ENCODE measurements around the gene APLN. TPM values are rescaled to one million over a fixed set of nuclear protein-coding genes. Genes with fewer than 3 reads are reported as not detected.

APLN gene
- total and polyA plus RNA-seq, 2 of the 13 experiments (the other 11 are each of a cell fraction or from before 2014, with no cell fraction given): 0.02 to 0.17 TPM

DNA sequence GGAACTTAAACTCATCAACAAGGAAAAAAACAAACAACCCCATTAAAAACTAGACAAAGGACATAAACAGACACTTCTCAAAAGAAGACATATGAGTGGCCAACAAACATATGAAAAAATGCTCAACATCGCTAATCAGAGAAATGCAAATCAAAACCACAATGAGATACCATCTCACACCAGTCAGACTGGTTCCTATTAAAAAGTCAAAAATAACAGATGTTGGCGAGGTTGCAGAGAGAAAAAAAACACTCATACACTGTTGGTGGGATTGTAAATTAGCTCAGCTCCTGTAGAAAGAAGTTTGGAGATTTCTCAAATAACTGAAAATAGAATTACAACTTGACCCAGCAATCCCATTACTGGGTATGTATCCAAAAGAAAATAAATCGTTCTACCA lies 28.7 kb downstream of the APLN start:
- no peak for ATAC-seq
- FAIRE-seq: no peak
- in situ Hi-C loops (cut with HindIII; ENCODE audit: extremely low pct_ligation_motif_present, low pct_unique_long_range_greater_than_20kb): no loop called here
- Histone ChIP-seq H3K4me2 (ENCODE audit: low read depth, low read length) (no peak overlapping the region), H3K36me3 (replicated peaks in 1 of 2; ENCODE audit: control insufficient read depth in 1 of 2, insufficient read depth in 2 of 2, low read length in 2 of 2) (no peaks in the 10 kb centered on the region), H3K27me3 (ENCODE audit: control insufficient read depth in 1 of 2, insufficient read depth in 2 of 2, low read length in 2 of 2) (no peaks in the 10 kb centered on the region), H3K27ac (ENCODE audit: extremely low read length, insufficient read depth, low read length) (no peak overlapping the region), H3K9me3 (ENCODE audit: low read length) (no peaks in the 10 kb centered on the region), H4K20me1 (ENCODE audit: insufficient read depth, low read length) (no peaks in the 10 kb centered on the region), H2AFZ (ENCODE audit: low read length) (no peak overlapping the region), H3K4me3 (replicated peaks in 1 of 3; ENCODE audit: insufficient read depth in 1 of 3, low read depth in 2 of 3, low read length in 3 of 3) (no peak overlapping the region), H3K79me2 (ENCODE audit: insufficient read depth, low read length) (no peaks in the 10 kb centered on the region), H3K4me1 (ENCODE audit: insufficient read depth, low read length) (no peaks in the 10 kb centered on the region), H3K9ac (ENCODE audit: insufficient read depth, low read depth, low read length) (no peak overlapping the region)
- TF ChIP-seq ZNF251 (CRISPR knock-in tag; IDR thresholded peaks at IDR 0.05) (no peak), ZNF530 (CRISPR knock-in tag; IDR thresholded peaks at IDR 0.05; ENCODE audit: low read depth) (no peak), ZNF567 (CRISPR knock-in tag; IDR thresholded peaks at IDR 0.05; ENCODE audit: borderline replicate concordance) (no peak), ADNP (CRISPR knock-in tag; IDR thresholded peaks at IDR 0.05) (no peak), AHR (CRISPR knock-in tag; IDR thresholded peaks at IDR 0.05) (no peak), RAD21 (CRISPR knock-in tag; IDR thresholded peaks at IDR 0.05) (no peak), HMG20A (CRISPR knock-in tag; IDR thresholded peaks at IDR 0.05; ENCODE audit: borderline replicate concordance) (no peak), JUND (CRISPR knock-in tag; IDR thresholded peaks at IDR 0.05) (no peak), GPN1 (CRISPR knock-in tag; IDR thresholded peaks at IDR 0.05; ENCODE audit: borderline replicate concordance) (no peak), SMARCC2 (IDR thresholded peaks at IDR 0.05) (no peak), ZNF33B (CRISPR knock-in tag; IDR thresholded peaks at IDR 0.05) (no peak), ZBTB3 (CRISPR knock-in tag; IDR thresholded peaks at IDR 0.05; ENCODE audit: borderline replicate concordance, low read depth) (no peak), ZNF274 (CRISPR knock-in tag; IDR thresholded peaks at IDR 0.05) (no peak)
- TF ChIP-seq, protein P1, sequence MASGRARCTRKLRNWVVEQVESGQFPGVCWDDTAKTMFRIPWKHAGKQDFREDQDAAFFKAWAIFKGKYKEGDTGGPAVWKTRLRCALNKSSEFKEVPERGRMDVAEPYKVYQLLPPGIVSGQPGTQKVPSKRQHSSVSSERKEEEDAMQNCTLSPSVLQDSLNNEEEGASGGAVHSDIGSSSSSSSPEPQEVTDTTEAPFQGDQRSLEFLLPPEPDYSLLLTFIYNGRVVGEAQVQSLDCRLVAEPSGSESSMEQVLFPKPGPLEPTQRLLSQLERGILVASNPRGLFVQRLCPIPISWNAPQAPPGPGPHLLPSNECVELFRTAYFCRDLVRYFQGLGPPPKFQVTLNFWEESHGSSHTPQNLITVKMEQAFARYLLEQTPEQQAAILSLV (CRISPR knock-in tag; IDR thresholded peaks at IDR 0.05; ENCODE audit: borderline replicate concordance): no peak
- TF ChIP-seq, protein P2, sequence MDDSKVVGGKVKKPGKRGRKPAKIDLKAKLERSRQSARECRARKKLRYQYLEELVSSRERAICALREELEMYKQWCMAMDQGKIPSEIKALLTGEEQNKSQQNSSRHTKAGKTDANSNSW (CRISPR knock-in tag; IDR thresholded peaks at IDR 0.05; ENCODE audit: borderline replicate concordance): no peak
- TF ChIP-seq, protein P3, sequence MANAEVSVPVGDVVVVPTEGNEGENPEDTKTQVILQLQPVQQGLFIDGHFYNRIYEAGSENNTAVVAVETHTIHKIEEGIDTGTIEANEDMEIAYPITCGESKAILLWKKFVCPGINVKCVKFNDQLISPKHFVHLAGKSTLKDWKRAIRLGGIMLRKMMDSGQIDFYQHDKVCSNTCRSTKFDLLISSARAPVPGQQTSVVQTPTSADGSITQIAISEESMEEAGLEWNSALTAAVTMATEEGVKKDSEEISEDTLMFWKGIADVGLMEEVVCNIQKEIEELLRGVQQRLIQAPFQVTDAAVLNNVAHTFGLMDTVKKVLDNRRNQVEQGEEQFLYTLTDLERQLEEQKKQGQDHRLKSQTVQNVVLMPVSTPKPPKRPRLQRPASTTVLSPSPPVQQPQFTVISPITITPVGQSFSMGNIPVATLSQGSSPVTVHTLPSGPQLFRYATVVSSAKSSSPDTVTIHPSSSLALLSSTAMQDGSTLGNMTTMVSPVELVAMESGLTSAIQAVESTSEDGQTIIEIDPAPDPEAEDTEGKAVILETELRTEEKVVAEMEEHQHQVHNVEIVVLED (CRISPR knock-in tag; IDR thresholded peaks at IDR 0.05; ENCODE audit: borderline replicate concordance): no peak
- TF ChIP-seq, protein P4, sequence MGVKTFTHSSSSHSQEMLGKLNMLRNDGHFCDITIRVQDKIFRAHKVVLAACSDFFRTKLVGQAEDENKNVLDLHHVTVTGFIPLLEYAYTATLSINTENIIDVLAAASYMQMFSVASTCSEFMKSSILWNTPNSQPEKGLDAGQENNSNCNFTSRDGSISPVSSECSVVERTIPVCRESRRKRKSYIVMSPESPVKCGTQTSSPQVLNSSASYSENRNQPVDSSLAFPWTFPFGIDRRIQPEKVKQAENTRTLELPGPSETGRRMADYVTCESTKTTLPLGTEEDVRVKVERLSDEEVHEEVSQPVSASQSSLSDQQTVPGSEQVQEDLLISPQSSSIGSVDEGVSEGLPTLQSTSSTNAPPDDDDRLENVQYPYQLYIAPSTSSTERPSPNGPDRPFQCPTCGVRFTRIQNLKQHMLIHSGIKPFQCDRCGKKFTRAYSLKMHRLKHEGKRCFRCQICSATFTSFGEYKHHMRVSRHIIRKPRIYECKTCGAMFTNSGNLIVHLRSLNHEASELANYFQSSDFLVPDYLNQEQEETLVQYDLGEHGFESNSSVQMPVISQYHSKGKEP (CRISPR knock-in tag; IDR thresholded peaks at IDR 0.05): no peak
- TF ChIP-seq, protein P5, sequence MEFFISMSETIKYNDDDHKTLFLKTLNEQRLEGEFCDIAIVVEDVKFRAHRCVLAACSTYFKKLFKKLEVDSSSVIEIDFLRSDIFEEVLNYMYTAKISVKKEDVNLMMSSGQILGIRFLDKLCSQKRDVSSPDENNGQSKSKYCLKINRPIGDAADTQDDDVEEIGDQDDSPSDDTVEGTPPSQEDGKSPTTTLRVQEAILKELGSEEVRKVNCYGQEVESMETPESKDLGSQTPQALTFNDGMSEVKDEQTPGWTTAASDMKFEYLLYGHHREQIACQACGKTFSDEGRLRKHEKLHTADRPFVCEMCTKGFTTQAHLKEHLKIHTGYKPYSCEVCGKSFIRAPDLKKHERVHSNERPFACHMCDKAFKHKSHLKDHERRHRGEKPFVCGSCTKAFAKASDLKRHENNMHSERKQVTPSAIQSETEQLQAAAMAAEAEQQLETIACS (CRISPR knock-in tag; IDR thresholded peaks at IDR 0.05): no peak
- BruUV-seq (replicated peaks): no TSS peak
- 54% methylated on average over 3 of the region's 3 CpGs for WGBS (ENCODE audit: low lambda C conversion rate)
- POLR2A ChIA-PET: no interaction called here
- intact Hi-C loops (cut with micrococcal nuclease; ENCODE audit: unreplicated experiment): no loop called here
- no peak for DNase-seq (ENCODE audit: low spot score)
- CTCF ChIA-PET (ENCODE audit: low intra/inter-chr PET ratio, low total read pairs): no interaction called here
